Measurements from ENCODE around the gene GOLGA2. TPM values are rescaled to one million over a fixed set of nuclear protein-coding genes. Genes with fewer than 3 reads are reported as not detected.

Gene GOLGA2
- total and polyA plus RNA-seq, 2 of the 13 experiments (the other 11 are each of a cell fraction or from before 2014, with no cell fraction given): 45.3 to 45.8 TPM

DNA sequence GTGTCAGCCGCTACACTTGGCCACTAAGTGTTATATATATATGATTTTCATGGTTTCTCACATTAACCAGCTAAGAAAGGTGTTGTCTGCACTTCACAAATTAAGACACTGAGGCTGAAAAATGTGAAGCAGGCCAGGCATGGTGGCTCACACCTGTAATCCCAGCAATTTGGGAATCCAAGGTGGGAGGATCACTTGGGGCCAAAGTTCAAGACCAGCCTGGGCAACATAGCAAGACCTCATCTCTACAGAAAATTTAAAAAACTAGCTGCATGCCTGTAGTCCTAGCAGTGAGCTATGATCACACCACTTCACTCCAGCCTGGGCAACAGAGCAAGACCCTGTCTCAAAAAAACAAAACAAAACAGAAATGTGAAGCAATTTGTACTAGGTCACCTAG is 48.6 kb upstream of the GOLGA2 start (continued):
- peak; percentile 90 for TF ChIP-seq ZNF121 (CRISPR knock-in tag; IDR thresholded peaks at IDR 0.05)

DNA sequence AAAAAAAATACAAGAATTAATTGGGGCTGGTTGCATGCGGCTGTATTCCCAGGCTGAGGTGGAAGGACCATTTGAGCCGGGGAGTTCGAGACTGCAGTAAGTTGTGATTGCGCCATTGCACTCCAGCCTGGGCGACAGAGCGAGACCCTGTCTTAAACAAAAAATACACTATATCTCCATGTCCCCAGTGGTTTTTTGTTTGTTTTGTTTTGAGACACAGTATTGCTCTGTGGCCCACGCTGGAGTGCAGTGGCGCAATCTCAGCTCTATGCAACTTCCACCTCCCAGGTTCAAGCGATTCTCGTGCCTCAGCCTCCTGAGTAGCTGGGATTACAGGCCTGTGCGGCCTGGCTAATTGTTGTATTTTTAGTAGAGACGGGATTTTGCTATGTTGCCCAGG is 48.0 kb upstream of the GOLGA2 start:
- peak; percentile 33; the same call in 1 of the 2 replicates for TF ChIP-seq CEBPB (IDR thresholded peaks at IDR 0.05; ENCODE audit: borderline replicate concordance, low read depth, low read length)
- 0 out of 2 replicates have a peak, but pooled peaks have one; percentile 16 for TF ChIP-seq THAP11 (CRISPR knock-in tag; IDR thresholded peaks at IDR 0.05)
- TF ChIP-seq HOXA7 (CRISPR knock-in tag; IDR thresholded peaks at IDR 0.05): no peak
- ATAC-seq: no peak
- Histone ChIP-seq H3K36me3 (replicated peaks in 1 of 2; ENCODE audit: control insufficient read depth in 1 of 2, insufficient read depth in 2 of 2, low read length in 2 of 2) (peaks cover 11 to 35% of the 10 kb centered on the region in 2 experiments), H3K9me3 (ENCODE audit: low read length) (no peaks in the 10 kb centered on the region), H3K4me1 (ENCODE audit: insufficient read depth, low read length) (peaks cover 28% of the 10 kb centered on the region), H3K27me3 (ENCODE audit: control insufficient read depth in 1 of 2, insufficient read depth in 2 of 2, low read length in 2 of 2) (no peaks in the 10 kb centered on the region; a peak in 1 of 5 replicates), H3K9ac (ENCODE audit: insufficient read depth, low read depth, low read length) (peak overlapping the region; percentile 96), H3K27ac (ENCODE audit: extremely low read length, insufficient read depth, low read length) (no peak overlapping the region), H2AFZ (ENCODE audit: low read length) (no peak overlapping the region), H3K79me2 (ENCODE audit: insufficient read depth, low read length) (peaks cover 33% of the 10 kb centered on the region), H3K4me3 (replicated peaks in 1 of 3; ENCODE audit: insufficient read depth in 1 of 3, low read depth in 2 of 3, low read length in 3 of 3) (peak overlapping the region; percentile 93 to 99 (median 94)), H4K20me1 (ENCODE audit: insufficient read depth, low read length) (no peaks in the 10 kb centered on the region), H3K4me2 (ENCODE audit: low read depth, low read length) (peak overlapping the region; percentile 80)
- 46% methylated on average over 12 of the region's 12 CpGs for WGBS (ENCODE audit: low lambda C conversion rate)
- DNase-seq (ENCODE audit: low spot score): no peak
- intact Hi-C loops (cut with micrococcal nuclease; ENCODE audit: unreplicated experiment) (loop anchor here (2.0 kb wide), 2 partner anchors 17 to 27 kb away; partner anchors contain the start of gene SLC27A4), in situ Hi-C loops (cut with HindIII; ENCODE audit: extremely low pct_ligation_motif_present, low pct_unique_long_range_greater_than_20kb) (no loop called here)
- FAIRE-seq: no peak
- no TSS peak for BruUV-seq (replicated peaks)
- ChIA-PET CTCF (ENCODE audit: low intra/inter-chr PET ratio, low total read pairs) (no interaction called here), POLR2A (interaction anchor here (1.1 to 1.4 kb wide), 2 partner anchors 29 to 228 kb away, joined by 3 read pairs; no protein-coding TSS in a partner anchor)

DNA sequence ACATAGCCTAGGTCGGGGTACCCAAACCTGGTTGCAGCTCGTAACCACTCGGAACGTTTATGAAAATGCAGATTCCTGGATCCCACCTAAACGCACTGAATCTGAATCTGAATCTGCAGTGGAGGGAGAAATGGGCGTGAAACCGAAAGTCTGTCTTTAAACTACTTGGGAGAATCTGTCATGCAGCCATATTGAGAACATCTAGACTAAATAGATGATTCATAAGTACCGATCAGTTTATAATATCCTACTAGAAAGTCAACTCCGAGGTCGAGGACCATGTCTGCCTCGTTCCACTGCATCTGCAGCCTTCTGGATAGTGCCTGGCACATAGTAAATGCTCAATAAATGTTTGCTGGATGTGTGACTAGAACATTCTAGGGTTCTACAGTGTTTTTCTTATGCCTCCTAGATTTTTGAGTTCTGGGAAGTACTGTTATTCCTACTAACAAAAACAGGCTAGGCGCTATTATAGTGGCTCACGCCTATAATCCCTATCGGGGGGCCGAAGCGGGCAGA is 47.5 kb upstream of the GOLGA2 start:
- ATAC-seq: no peak
- H3K36me3 ChIP-seq (replicated peaks in 1 of 2; ENCODE audit: control insufficient read depth in 1 of 2, insufficient read depth in 2 of 2, low read length in 2 of 2): peaks cover 8 to 30% of the 10 kb centered on the region in 2 experiments
- no peaks in the 10 kb centered on the region for H4K20me1 ChIP-seq (ENCODE audit: insufficient read depth, low read length)
- H2AFZ ChIP-seq (ENCODE audit: low read length): no peak overlapping the region
- intact Hi-C loops (cut with micrococcal nuclease; ENCODE audit: unreplicated experiment): loop anchor here (2.0 kb wide), 2 partner anchors 18 to 26 kb away; partner anchors contain the start of gene SLC27A4
- H3K4me2 ChIP-seq (ENCODE audit: low read depth, low read length): peak overlapping the region; percentile 80
- ChIA-PET CTCF (ENCODE audit: low intra/inter-chr PET ratio, low total read pairs) (no interaction called here), POLR2A (interaction anchor here (1.1 to 1.4 kb wide), 2 partner anchors 28 to 228 kb away, joined by 3 read pairs; no protein-coding TSS in a partner anchor)
- no peak for FAIRE-seq
- H3K4me1 ChIP-seq (ENCODE audit: insufficient read depth, low read length): peaks cover 23% of the 10 kb centered on the region
- H3K79me2 ChIP-seq (ENCODE audit: insufficient read depth, low read length): peaks cover 33% of the 10 kb centered on the region
- H3K9ac ChIP-seq (ENCODE audit: insufficient read depth, low read depth, low read length): peak overlapping the region; percentile 96
- BruUV-seq (replicated peaks): no TSS peak
- DNase-seq (ENCODE audit: low spot score): no peak
- no peaks in the 10 kb centered on the region; a peak in 1 of 5 replicates for H3K27me3 ChIP-seq (ENCODE audit: control insufficient read depth in 1 of 2, insufficient read depth in 2 of 2, low read length in 2 of 2)
- H3K27ac ChIP-seq (ENCODE audit: extremely low read length, insufficient read depth, low read length): peak overlapping the region; percentile 93
- TF ChIP-seq ADNP (CRISPR knock-in tag; IDR thresholded peaks at IDR 0.05): no peak
- TF ChIP-seq ZBTB20 (CRISPR knock-in tag; IDR thresholded peaks at IDR 0.05; ENCODE audit: borderline replicate concordance, low read depth): no peak
- TF ChIP-seq, protein P1, sequence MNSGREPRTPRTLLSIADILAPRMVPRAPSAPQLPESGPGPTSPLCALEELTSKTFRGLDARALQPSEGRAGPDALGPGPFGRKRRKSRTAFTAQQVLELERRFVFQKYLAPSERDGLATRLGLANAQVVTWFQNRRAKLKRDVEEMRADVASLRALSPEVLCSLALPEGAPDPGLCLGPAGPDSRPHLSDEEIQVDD (CRISPR knock-in tag; IDR thresholded peaks at IDR 0.05; ENCODE audit: borderline replicate concordance): 0 out of 2 replicates have a peak, but pooled peaks have one; percentile 9
- 0 out of 2 replicates have a peak, but pooled peaks have one; percentile 16 for TF ChIP-seq ZNF546 (CRISPR knock-in tag; conservative IDR thresholded peaks at IDR 0.05)
- H3K4me3 ChIP-seq (replicated peaks in 1 of 3; ENCODE audit: insufficient read depth in 1 of 3, low read depth in 2 of 3, low read length in 3 of 3): peak overlapping the region; percentile 93 to 99 (median 94)
- no peaks in the 10 kb centered on the region for H3K9me3 ChIP-seq (ENCODE audit: low read length)
- in situ Hi-C loops (cut with HindIII; ENCODE audit: extremely low pct_ligation_motif_present, low pct_unique_long_range_greater_than_20kb): no loop called here
- WGBS (ENCODE audit: low lambda C conversion rate): 8% methylated on average over 13 of the region's 16 CpGs

Data from HepG2 (cell line).